Measurements from ENCODE around the gene HTT. TPM values are rescaled to one million over a fixed set of nuclear protein-coding genes. Genes with fewer than 3 reads are reported as not detected.

Gene HTT
- polyA plus RNA-seq, 3 donors: 28.8 to 37.8 (median 32.7) TPM

GRCh38 chr4:3229964-3230363 lies 155.5 kb downstream of the HTT start:
- no peak for DNase-seq (ENCODE audit: low read depth in 3 of 3, low spot score in 2 of 3)

GRCh38 chr4:3231471-3231870 lies 157.0 kb downstream of the HTT start:
- no peak for DNase-seq (ENCODE audit: low read depth in 3 of 3, low spot score in 2 of 3)

DNA sequence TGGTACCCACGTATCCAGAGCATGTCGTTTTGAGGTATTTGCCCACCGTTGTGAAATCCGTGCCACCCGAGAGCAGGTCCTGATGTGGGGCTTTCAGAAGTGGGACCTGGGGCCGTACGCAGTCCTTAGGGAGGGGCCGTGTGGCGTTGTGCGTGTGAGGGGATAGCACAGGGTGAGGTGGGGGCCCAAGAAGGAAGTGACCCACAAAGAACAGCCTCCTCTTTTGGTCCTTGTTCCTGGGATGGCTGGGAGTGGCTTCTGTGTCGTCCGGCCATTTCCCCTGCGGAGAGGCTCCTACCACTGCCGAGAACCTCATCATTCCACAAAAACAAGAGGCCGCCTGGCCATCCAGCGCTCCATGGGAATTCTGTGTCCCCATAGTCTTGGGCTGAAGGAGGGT lies 157.5 kb downstream of the HTT start:
- no peak for DNase-seq (ENCODE audit: low read depth in 3 of 3, low spot score in 2 of 3)

GRCh38 chr4:3232871-3233271 lies 158.4 kb downstream of the HTT start:
- DNase-seq (ENCODE audit: low read depth in 3 of 3, low spot score in 2 of 3): no peak

DNA sequence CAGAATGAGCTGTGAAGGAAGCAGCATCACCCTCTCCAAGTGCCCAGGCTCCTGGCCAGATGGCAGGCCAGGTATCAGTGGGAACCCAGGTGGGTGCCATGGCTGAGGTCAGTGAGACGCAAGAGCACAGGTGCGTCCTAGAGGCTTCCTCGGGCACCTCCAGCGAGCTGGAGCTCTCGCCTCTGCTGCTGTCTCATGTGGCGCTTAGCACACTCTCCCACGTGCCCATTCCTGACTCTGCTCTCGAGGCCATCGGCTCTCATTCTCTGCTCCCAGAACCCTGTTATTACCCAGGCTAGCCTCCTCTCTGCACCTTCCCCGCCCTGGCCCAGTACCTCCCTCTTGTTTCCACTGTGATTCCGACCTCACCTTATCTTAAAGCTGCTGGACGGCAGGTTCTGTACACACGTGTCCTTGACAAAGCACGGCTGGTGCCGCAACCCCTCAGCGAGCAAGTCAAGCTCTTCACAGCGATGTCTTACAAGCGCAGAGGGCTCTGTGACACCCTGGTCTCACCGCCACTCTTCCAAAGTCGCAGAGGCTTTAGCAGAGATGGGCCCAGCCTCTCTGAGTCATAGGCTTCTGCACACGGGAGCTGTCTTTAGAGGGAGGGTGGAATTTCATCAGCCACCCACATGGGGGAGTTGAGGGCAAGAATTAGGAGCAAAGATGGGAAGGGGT lies 159.1 kb downstream of the HTT start:
- no peak for DNase-seq (ENCODE audit: low read depth in 3 of 3, low spot score in 2 of 3)

GRCh38 chr4:3234171-3235029 lies 159.9 kb downstream of the HTT start:
- no peak for DNase-seq (ENCODE audit: low read depth in 3 of 3, low spot score in 2 of 3)

- DNase-seq (ENCODE audit: low read depth in 3 of 3, low spot score in 2 of 3): no peak
These were observed 160.5 kb downstream of the HTT start for GRCh38 chr4:3235030-3235345.

GRCh38 chr4:3235581-3235980 lies 161.1 kb downstream of the HTT start:
- no peak for DNase-seq (ENCODE audit: low read depth in 3 of 3, low spot score in 2 of 3)

GRCh38 chr4:3236326-3236878 lies 161.9 kb downstream of the HTT start:
- no peak for DNase-seq (ENCODE audit: low read depth in 3 of 3, low spot score in 2 of 3)

DNA sequence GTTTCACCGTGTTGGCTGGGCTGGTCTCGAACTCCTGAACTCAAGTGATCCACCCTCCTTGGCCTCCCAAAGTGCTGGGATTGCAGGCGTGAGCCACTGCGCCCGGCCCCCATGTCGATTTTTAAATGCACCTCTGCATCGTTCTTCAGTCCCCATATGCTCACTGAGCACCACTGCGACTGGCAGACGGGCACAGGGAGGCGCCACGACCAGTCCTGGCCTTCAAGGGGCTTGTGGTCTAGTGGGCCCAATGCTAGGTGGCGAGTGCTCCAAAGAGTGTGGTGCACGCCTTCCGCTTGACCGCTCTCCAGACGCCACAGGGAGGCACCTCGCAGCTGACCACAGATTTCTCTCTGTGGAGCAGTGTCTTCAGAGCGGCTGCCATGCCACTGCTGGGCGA lies 162.8 kb downstream of the HTT start:
- no peak for DNase-seq (ENCODE audit: low read depth in 3 of 3, low spot score in 2 of 3)

DNA sequence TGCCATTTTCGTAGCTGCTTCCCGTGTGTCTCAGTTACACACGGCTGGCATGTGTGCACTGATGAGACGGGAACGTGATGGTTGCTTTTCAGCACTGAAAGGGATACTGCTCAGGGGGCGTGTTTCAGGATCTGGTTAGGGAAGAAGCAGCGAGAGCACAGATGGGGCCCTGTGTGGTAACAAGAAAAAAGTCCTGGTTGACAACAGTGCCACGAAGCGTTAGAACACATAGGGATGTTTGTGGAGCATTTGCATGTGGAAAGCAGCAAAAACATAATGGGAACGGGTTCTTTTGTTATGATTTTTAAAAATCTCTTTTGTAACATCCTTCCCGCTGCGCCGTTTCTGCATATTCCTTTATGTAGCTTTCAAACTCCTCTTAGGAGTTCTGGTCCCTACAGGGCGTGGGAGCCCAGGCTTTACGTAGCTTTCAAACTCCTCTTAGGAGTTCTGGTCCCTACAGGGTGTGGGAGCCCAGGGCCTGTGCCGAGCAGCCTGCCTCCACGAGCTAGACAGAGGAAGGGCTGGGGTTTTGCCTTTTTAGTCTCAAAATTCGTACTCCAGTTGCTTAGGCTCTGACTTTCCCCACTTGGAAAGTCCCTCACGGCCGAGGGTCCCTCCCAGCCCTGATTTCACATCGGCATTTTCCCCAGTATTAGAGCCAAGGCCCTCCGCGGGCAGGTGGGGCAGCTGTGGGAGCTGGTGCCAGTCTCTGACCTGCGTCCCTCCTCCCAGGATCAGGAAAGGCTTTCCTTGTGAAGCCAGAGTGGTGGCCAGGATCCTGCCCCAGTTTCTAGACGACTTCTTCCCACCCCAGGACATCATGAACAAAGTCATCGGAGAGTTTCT lies 163.5 kb downstream of the HTT start:
- DNase-seq (ENCODE audit: low read depth in 3 of 3, low spot score in 2 of 3): no peak

DNA sequence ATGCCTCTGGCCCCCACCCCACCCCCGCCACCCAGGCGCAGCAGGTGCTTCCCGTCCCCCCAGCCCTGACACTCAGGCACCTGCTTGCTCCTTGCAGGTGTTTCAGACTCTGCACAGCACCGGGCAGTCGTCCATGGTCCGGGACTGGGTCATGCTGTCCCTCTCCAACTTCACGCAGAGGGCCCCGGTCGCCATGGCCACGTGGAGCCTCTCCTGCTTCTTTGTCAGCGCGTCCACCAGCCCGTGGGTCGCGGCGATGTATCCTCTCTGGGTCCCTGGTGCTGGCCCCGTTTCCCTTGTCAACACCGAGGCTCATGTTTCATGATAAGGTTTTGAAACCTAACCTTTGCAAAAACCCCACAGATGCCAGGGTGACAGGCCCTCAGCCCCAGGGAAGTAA lies 164.2 kb downstream of the HTT start:
- no peak for DNase-seq (ENCODE audit: low read depth in 3 of 3, low spot score in 2 of 3)

DNA sequence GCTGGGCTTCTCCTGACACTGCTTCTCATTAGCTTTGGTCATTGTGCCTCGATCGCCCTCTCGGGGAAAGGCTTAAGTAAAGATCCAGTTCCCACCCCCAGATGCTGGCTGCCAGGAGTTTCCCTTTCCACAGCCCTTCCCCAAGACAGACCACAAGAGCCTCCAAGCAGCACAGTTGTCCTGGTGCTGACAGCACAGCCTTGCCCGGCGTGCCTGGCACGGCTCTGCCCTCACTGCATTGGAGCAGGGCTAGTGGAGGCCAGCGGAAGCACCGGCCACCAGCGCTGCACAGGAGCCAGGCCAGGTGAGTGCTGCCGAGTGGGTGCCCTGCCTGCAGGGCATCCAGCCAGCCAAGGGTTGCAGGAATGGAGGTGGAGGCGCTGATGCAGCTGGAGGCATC lies 164.8 kb downstream of the HTT start:
- DNase-seq (ENCODE audit: low read depth in 3 of 3, low spot score in 2 of 3): no peak

DNA sequence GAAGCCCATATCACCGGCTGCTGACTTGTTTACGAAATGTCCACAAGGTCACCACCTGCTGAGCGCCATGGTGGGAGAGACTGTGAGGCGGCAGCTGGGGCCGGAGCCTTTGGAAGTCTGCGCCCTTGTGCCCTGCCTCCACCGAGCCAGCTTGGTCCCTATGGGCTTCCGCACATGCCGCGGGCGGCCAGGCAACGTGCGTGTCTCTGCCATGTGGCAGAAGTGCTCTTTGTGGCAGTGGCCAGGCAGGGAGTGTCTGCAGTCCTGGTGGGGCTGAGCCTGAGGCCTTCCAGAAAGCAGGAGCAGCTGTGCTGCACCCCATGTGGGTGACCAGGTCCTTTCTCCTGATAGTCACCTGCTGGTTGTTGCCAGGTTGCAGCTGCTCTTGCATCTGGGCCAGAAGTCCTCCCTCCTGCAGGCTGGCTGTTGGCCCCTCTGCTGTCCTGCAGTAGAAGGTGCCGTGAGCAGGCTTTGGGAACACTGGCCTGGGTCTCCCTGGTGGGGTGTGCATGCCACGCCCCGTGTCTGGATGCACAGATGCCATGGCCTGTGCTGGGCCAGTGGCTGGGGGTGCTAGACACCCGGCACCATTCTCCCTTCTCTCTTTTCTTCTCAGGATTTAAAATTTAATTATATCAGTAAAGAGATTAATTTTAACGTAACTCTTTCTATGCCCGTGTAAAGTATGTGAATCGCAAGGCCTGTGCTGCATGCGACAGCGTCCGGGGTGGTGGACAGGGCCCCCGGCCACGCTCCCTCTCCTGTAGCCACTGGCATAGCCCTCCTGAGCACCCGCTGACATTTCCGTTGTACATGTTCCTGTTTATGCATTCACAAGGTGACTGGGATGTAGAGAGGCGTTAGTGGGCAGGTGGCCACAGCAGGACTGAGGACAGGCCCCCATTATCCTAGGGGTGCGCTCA lies 165.8 kb downstream of the HTT start:
- no peak for DNase-seq (ENCODE audit: low read depth in 3 of 3, low spot score in 2 of 3)

- no peak for DNase-seq (ENCODE audit: low read depth in 3 of 3, low spot score in 2 of 3)
These were observed 166.5 kb downstream of the HTT start for GRCh38 chr4:3240936-3241522.

- DNase-seq (ENCODE audit: low read depth in 3 of 3, low spot score in 2 of 3): peak; percentile 47 to 64 (median 48)
These were observed 167.5 kb downstream of the HTT start for GRCh38 chr4:3241898-3242524.

DNA sequence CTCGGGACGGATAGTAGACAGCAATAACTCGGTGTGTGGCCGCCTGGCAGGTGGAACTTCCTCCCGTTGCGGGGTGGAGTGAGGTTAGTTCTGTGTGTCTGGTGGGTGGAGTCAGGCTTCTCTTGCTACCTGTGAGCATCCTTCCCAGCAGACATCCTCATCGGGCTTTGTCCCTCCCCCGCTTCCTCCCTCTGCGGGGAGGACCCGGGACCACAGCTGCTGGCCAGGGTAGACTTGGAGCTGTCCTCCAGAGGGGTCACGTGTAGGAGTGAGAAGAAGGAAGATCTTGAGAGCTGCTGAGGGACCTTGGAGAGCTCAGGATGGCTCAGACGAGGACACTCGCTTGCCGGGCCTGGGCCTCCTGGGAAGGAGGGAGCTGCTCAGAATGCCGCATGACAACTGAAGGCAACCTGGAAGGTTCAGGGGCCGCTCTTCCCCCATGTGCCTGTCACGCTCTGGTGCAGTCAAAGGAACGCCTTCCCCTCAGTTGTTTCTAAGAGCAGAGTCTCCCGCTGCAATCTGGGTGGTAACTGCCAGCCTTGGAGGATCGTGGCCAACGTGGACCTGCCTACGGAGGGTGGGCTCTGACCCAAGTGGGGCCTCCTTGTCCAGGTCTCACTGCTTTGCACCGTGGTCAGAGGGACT lies 168.8 kb downstream of the HTT start:
- DNase-seq (ENCODE audit: low read depth in 3 of 3, low spot score in 2 of 3): no peak

GRCh38 chr4:3244002-3244401 lies 169.5 kb downstream of the HTT start:
- no peak for DNase-seq (ENCODE audit: low read depth in 3 of 3, low spot score in 2 of 3)

DNA sequence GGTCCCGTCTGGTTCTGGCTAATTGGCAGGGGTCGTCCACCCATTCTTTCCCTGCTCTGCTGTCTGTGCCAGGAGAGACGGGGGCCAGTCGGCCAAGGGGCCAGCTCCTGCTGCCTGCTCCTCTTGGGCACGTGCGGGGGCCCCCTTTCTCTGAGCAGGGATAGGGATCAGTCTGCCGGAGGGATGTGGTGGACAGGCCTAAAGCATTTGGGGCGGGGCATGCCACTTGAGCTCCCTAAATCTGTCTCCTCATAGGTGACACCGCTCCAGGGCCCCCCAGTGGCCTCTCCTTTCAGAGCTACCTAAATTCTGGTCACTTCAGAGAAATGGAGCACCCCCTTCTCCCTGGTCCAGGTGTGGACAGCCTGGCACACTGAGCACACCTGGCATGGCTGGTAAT lies 170.3 kb downstream of the HTT start:
- DNase-seq (ENCODE audit: low read depth in 3 of 3, low spot score in 2 of 3): no peak

All from right renal cortex interstitium (tissue), 3 donors.